ENCODE results near the gene KRT7.

The KRT7 gene

GRCh38 chr12:52189376-52190174 lies 43.5 kb upstream of the KRT7 start:
- Histone ChIP-seq H3K9ac (ENCODE audit: low read depth in 1 of 2, low read length in 2 of 2) (no peak overlapping the region), H3K27ac (ENCODE audit: low read depth in 2 of 2, low read length in 2 of 2) (no peak overlapping the region), H3K9me3 (ENCODE audit: control insufficient read depth in 2 of 2, low read length in 2 of 2) (no peaks in the 10 kb centered on the region), H3K4me3 (ENCODE audit: low read length in 2 of 2) (no peak overlapping the region), H3K27me3 (ENCODE audit: control insufficient read depth in 2 of 2, insufficient read depth in 2 of 2, low read length in 2 of 2) (no peaks in the 10 kb centered on the region), H3K4me1 (ENCODE audit: control insufficient read depth in 2 of 2, insufficient read depth in 2 of 2, low read length in 2 of 2) (peaks cover 0 to 6% of the 10 kb centered on the region in 2 donors), H3K36me3 (ENCODE audit: control insufficient read depth in 2 of 2, insufficient read depth in 2 of 2, low read length in 2 of 2) (no peaks in the 10 kb centered on the region)

DNA sequence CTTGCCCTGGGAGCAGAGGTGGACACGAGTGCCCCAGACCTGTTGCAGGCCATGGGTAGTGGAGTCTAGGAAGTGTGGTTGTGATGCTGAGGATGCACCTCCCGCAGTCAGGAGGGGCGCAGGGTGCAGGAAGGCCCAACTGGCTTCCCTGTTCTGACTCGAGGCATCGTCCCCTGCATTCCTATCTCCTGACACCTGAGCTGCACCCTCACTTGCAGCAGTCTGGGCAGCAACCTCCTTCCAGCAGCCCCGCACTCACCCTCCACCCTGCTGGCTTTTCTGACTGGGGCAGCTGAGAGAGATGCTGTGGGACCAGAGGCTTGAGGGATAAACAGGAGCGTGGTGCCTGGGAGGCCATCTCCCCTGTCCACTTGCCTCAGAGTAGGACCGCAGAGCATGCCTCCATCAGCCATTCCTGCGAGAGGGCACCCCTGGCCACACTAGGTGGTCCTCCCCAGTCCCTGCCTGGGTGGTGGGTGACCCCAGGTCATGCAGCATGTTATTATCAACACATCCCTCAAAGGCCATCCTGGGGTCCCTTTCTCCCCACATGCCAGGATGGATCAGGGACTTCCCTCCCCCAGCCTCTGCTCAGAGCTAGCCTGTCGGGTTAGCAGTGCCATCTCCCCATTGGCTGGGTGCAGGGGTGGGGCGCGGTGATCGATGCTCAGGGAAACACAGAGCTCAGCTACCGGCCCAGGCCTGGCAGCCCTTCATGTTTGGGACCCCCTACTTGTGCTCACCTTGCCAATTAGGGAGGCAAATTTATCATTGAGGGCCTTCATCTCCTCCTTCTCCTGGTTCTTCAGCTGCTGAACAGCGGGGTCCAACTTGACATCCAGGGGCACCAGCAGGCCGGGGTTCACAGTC lies 41.9 kb upstream of the KRT7 start:
- Histone ChIP-seq H3K36me3 (ENCODE audit: control insufficient read depth in 2 of 2, insufficient read depth in 2 of 2, low read length in 2 of 2) (no peaks in the 10 kb centered on the region), H3K27ac (ENCODE audit: low read depth in 2 of 2, low read length in 2 of 2) (no peak overlapping the region), H3K9me3 (ENCODE audit: control insufficient read depth in 2 of 2, low read length in 2 of 2) (no peaks in the 10 kb centered on the region), H3K27me3 (ENCODE audit: control insufficient read depth in 2 of 2, insufficient read depth in 2 of 2, low read length in 2 of 2) (no peaks in the 10 kb centered on the region), H3K4me3 (ENCODE audit: low read length in 2 of 2) (no peak overlapping the region), H3K4me1 (ENCODE audit: control insufficient read depth in 2 of 2, insufficient read depth in 2 of 2, low read length in 2 of 2) (peaks cover 0 to 6% of the 10 kb centered on the region in 2 donors), H3K9ac (ENCODE audit: low read depth in 1 of 2, low read length in 2 of 2) (no peak overlapping the region)

DNA sequence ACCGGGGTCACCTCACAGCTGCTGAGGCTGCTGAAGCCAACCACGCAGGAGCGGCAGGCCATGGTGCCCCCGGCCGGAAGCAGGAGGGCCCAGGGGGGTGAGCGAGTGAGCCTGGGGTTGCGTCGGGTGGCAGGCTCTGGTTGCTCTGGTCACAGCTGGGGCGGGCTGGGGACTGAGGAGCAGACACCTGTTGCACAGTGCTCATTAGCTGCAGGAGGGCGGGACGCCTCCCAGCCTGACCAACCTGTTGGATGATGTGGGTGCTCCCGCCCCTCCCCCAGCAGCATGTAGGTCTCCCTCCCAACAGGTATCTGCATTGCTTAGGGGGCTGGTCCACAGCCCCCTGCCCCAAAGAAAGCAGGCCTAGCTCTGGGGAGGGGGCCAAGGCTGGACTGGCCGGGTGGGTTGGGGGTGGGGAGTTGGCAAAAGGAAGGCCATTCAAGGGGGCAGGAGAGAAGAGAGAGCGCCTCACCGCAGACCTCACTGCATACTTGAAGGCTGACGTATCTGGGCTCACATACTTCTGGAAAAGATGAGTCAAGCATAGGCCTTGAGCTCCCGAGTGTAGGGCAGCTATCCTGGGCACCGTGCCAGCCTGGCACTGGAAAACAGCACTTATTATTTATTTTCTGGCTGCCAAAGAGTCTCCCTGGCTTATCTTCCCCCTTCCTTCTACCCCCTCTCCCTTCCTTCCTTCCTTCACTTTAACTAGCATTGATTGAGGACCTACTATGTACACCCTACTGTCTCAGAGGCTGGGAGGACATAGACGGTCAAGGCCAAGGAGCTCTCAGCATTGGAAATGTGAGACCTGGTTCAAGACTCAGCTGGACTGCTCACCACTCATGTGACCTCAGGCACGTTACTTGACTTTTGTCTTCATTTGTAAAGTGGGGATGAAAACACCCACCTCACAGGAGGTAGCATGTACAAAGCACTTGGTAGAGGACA lies 40.9 kb upstream of the KRT7 start, which contains the start of gene KRT80:
Gene KRT80 (minus strand): TSS at position 174 of the 951 bp plus-strand sequence. CDS start 112 bp downstream, at position 62.
- Histone ChIP-seq H3K36me3 (ENCODE audit: control insufficient read depth in 2 of 2, insufficient read depth in 2 of 2, low read length in 2 of 2) (no peaks in the 10 kb centered on the region), H3K9me3 (ENCODE audit: control insufficient read depth in 2 of 2, low read length in 2 of 2) (no peaks in the 10 kb centered on the region), H3K27me3 (ENCODE audit: control insufficient read depth in 2 of 2, insufficient read depth in 2 of 2, low read length in 2 of 2) (no peaks in the 10 kb centered on the region), H3K4me1 (ENCODE audit: control insufficient read depth in 2 of 2, insufficient read depth in 2 of 2, low read length in 2 of 2) (peaks cover 0 to 6% of the 10 kb centered on the region in 2 donors), H3K4me3 (ENCODE audit: low read length in 2 of 2) (no peak within 1 kb of the TSS), H3K27ac (ENCODE audit: low read depth in 2 of 2, low read length in 2 of 2) (no peak within 1 kb of the TSS), H3K9ac (ENCODE audit: low read depth in 1 of 2, low read length in 2 of 2) (no peak within 1 kb of the TSS)

- H3K4me3 ChIP-seq (ENCODE audit: low read length in 2 of 2) = no peak overlapping the region
- peaks cover 0 to 6% of the 10 kb centered on the region in 2 donors for H3K4me1 ChIP-seq (ENCODE audit: control insufficient read depth in 2 of 2, insufficient read depth in 2 of 2, low read length in 2 of 2)
- no peak overlapping the region for H3K9ac ChIP-seq (ENCODE audit: low read depth in 1 of 2, low read length in 2 of 2)
- no peaks in the 10 kb centered on the region for H3K36me3 ChIP-seq (ENCODE audit: control insufficient read depth in 2 of 2, insufficient read depth in 2 of 2, low read length in 2 of 2)
- no peaks in the 10 kb centered on the region for H3K9me3 ChIP-seq (ENCODE audit: control insufficient read depth in 2 of 2, low read length in 2 of 2)
- H3K27me3 ChIP-seq (ENCODE audit: control insufficient read depth in 2 of 2, insufficient read depth in 2 of 2, low read length in 2 of 2) = no peaks in the 10 kb centered on the region
- no peak overlapping the region for H3K27ac ChIP-seq (ENCODE audit: low read depth in 2 of 2, low read length in 2 of 2)
These were observed 39.5 kb upstream of the KRT7 start for GRCh38 chr12:52193532-52193931.

- peaks cover 0 to 6% of the 10 kb centered on the region in 2 donors for H3K4me1 ChIP-seq (ENCODE audit: control insufficient read depth in 2 of 2, insufficient read depth in 2 of 2, low read length in 2 of 2)
- H3K27ac ChIP-seq (ENCODE audit: low read depth in 2 of 2, low read length in 2 of 2) = no peak overlapping the region
- no peaks in the 10 kb centered on the region for H3K27me3 ChIP-seq (ENCODE audit: control insufficient read depth in 2 of 2, insufficient read depth in 2 of 2, low read length in 2 of 2)
- no peaks in the 10 kb centered on the region for H3K36me3 ChIP-seq (ENCODE audit: control insufficient read depth in 2 of 2, insufficient read depth in 2 of 2, low read length in 2 of 2)
- H3K9ac ChIP-seq (ENCODE audit: low read depth in 1 of 2, low read length in 2 of 2) = no peak overlapping the region
- no peak overlapping the region for H3K4me3 ChIP-seq (ENCODE audit: low read length in 2 of 2)
- H3K9me3 ChIP-seq (ENCODE audit: control insufficient read depth in 2 of 2, low read length in 2 of 2) = no peaks in the 10 kb centered on the region
These were observed 39.1 kb upstream of the KRT7 start for GRCh38 chr12:52193991-52194390.

DNA sequence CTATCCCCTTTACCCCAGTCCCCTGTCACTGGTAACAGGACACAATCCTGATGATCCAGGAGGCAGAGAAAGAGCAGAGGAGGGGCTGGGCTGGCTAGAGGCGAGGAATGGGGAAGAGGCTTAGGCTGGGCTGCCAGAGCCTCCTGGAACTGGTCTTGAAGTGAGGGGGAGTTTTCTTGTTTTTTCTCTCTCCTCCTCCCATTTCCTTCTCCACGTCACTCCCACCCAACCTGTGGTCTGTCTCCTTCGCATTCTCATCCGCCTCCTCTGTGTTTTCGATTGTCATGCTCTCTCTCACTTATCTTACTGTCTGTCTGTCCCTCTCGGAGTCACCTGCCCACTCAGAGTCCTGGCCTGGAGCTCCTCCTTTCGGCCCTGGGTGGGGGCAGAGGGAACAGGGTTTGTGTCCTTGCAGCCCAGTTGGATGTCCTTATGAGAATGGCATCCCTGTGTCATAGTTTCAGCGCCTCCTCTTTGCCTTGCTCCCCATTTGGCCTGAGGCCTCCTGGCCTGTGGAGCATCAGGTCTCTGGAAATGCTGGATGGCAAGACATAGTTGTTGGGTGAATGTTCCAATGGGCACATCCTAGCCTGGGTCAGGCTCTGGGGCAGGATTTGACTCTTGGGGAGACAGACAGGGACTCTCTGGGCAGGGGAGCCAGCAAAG lies 37.8 kb upstream of the KRT7 start:
- H3K4me3 ChIP-seq (ENCODE audit: low read length in 2 of 2) = no peak overlapping the region
- H3K9me3 ChIP-seq (ENCODE audit: control insufficient read depth in 2 of 2, low read length in 2 of 2) = no peaks in the 10 kb centered on the region
- no peak overlapping the region for H3K9ac ChIP-seq (ENCODE audit: low read depth in 1 of 2, low read length in 2 of 2)
- H3K4me1 ChIP-seq (ENCODE audit: control insufficient read depth in 2 of 2, insufficient read depth in 2 of 2, low read length in 2 of 2) = peaks cover 0 to 6% of the 10 kb centered on the region in 2 donors
- H3K36me3 ChIP-seq (ENCODE audit: control insufficient read depth in 2 of 2, insufficient read depth in 2 of 2, low read length in 2 of 2) = no peaks in the 10 kb centered on the region
- peaks cover 0 to 2% of the 10 kb centered on the region in 2 donors for H3K27me3 ChIP-seq (ENCODE audit: control insufficient read depth in 2 of 2, insufficient read depth in 2 of 2, low read length in 2 of 2)
- H3K27ac ChIP-seq (ENCODE audit: low read depth in 2 of 2, low read length in 2 of 2) = no peak overlapping the region

DNA sequence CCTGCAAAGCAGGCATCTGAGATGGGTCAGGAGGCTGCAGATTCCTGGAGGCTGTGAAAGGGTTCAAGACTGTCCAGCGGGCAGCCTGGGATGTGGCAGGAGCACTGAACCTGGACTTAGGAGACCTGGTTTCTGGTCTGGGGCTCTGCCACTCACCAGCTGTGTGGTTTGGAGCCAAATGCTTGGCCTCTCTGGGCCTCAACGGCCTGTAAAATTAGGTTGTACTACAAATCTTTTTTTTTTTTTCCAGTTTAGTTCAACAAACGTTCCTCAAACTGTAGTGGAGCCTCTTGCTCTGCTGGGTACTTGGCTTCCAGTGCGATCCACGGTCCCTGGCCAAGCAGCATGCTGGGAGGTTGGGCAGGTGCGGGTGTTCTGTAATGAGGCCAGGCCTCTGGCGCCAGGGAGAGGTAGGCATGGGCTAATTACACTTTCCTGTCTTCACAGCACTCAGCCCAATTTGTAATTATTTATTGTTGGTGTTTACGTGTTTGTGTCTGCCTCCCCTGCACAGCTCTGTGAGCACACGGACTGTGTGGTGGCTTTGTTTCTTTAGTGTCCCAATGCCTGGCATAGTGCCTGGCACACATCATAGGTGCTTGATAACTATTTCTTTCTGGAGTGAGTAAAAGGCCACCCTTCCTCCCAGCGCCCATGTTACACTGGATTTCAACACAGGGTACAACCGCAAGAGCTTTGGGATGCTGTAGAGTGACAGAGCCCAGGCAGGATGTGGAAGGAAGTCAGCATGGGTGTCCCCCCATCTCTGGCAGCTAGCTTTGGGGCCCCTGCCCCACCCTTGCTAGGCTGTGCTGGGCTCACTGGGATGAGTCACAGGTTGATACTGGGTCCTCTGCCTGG lies 35.4 kb upstream of the KRT7 start:
- Histone ChIP-seq H3K4me1 (ENCODE audit: control insufficient read depth in 2 of 2, insufficient read depth in 2 of 2, low read length in 2 of 2) (peaks cover 0 to 2% of the 10 kb centered on the region in 2 donors), H3K9ac (ENCODE audit: low read depth in 1 of 2, low read length in 2 of 2) (no peak overlapping the region), H3K27ac (ENCODE audit: low read depth in 2 of 2, low read length in 2 of 2) (no peak overlapping the region)

GRCh38 chr12:52198454-52199215 lies 34.4 kb upstream of the KRT7 start:
- Histone ChIP-seq H3K9ac (ENCODE audit: low read depth in 1 of 2, low read length in 2 of 2) (no peak overlapping the region), H3K27ac (ENCODE audit: low read depth in 2 of 2, low read length in 2 of 2) (no peak overlapping the region), H3K27me3 (ENCODE audit: control insufficient read depth in 2 of 2, insufficient read depth in 2 of 2, low read length in 2 of 2) (peaks cover 2 to 5% of the 10 kb centered on the region in 2 donors), H3K4me3 (ENCODE audit: low read length in 2 of 2) (no peak overlapping the region), H3K4me1 (ENCODE audit: control insufficient read depth in 2 of 2, insufficient read depth in 2 of 2, low read length in 2 of 2) (peaks cover 2 to 4% of the 10 kb centered on the region in 2 donors), H3K36me3 (ENCODE audit: control insufficient read depth in 2 of 2, insufficient read depth in 2 of 2, low read length in 2 of 2) (no peaks in the 10 kb centered on the region), H3K9me3 (ENCODE audit: control insufficient read depth in 2 of 2, low read length in 2 of 2) (no peaks in the 10 kb centered on the region)

More for the DNA sequence above, 35.4 kb upstream of the KRT7 start:
- no peak overlapping the region for H3K4me3 ChIP-seq (ENCODE audit: low read length in 2 of 2)
- no peaks in the 10 kb centered on the region for H3K9me3 ChIP-seq (ENCODE audit: control insufficient read depth in 2 of 2, low read length in 2 of 2)
- H3K27me3 ChIP-seq (ENCODE audit: control insufficient read depth in 2 of 2, insufficient read depth in 2 of 2, low read length in 2 of 2) = peaks cover 0 to 2% of the 10 kb centered on the region in 2 donors
- no peaks in the 10 kb centered on the region for H3K36me3 ChIP-seq (ENCODE audit: control insufficient read depth in 2 of 2, insufficient read depth in 2 of 2, low read length in 2 of 2)
